GM21576 (cell line): ENCODE results near the gene NPM3.

Experiments
- ATAC-seq: cut with Tn5 transposase; IDR thresholded peaks from one replicate; pipeline ENCODE4 v1.9.1; 2021; ENCODE audit warnings: mild to moderate bottlenecking, moderate library complexity; ENCODE audit not compliant: unreplicated experiment

The NPM3 gene

GRCh38 chr10:101775273-101776160 is 7.7 kb downstream of the NPM3 start, which contains the start of gene FGF8:
FGF8 (minus strand) TSS chr10:101776114; CDS start chr10:101775900, 214 bp downstream.
- ATAC-seq, result no peak

DNA sequence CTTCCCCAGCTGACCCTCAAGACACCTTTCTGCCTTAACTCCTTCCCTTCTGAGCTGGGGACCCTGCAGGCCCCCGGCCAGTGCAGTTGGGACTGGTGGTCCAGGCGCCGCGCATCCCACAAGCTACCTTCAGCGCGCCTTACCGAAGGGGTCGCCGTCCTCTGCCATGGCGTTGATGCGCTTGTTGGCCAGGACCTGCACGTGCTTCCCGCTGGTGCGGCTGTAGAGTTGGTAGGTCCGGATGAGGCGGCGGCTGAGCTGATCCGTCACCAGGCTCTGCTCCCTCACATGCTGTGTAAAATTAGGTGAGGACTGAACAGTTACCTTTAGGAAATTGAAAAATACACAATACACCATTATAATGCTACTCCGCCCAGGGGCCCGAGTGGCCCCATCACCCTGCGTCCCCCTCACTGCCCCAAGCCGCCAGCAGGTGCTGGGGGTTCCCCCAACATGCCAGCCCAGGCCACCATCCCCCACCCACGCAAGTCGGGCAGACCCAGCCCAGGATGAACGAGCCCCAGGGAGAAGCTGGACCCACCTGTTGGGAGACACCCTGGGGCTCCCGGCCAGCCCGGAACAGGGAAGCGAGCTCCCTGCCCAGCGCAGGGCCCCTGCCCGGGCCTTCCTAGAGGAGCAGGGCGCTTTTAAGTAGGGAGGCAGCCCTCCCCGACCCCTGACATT is 8.5 kb downstream of the NPM3 start:
- ATAC-seq, result no peak

- no peak for ATAC-seq
Measured at GRCh38 chr10:101773923-101774588, 9.2 kb downstream of the NPM3 start.

DNA sequence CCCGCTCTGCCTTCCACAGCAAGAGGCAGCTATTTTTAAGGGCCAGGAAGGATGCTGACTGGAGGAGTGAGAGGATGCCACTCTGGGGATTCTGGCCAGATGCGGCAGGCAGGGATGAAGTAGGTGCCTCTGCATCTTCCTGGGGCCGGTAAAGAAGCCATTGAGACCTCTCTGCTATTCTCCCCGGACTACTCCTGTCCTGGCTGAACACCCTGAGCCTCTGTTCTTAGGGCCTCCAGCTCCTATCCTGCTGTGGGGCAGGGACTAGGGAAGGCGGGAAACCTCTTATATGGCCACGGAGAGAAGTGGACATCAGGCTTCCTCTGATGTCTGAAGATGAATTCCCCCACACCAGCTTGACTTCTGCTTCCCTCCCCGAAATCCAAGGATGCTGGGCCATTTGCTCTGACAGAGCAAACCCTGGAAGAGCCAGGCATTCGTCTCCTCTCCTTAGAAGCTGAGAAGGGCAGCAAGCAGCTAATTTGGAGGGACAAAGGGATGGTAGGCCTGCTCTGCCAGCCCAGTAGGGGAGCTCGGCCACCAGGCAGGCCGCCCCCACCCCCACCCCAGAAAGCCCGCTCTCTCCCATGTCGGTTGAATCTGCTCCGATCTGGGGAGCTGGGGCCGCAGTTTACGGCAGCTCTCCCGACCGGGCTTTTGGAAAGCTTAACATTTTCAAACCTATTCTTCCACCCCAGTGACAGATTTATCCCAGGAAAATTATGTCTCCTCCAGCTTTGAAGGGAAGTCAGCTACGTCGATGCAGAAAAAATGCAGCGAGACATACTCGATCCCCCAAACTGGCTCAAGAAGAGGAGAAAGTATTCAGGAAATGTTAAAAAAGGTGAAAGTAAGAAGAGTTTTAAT is 10.1 kb downstream of the NPM3 start:
- no peak for ATAC-seq

- no peak for ATAC-seq
Measured at GRCh38 chr10:101772017-101772894, 11.0 kb downstream of the NPM3 start.

GRCh38 chr10:101771380-101771779 is 11.9 kb downstream of the NPM3 start:
- ATAC-seq, result no peak

DNA sequence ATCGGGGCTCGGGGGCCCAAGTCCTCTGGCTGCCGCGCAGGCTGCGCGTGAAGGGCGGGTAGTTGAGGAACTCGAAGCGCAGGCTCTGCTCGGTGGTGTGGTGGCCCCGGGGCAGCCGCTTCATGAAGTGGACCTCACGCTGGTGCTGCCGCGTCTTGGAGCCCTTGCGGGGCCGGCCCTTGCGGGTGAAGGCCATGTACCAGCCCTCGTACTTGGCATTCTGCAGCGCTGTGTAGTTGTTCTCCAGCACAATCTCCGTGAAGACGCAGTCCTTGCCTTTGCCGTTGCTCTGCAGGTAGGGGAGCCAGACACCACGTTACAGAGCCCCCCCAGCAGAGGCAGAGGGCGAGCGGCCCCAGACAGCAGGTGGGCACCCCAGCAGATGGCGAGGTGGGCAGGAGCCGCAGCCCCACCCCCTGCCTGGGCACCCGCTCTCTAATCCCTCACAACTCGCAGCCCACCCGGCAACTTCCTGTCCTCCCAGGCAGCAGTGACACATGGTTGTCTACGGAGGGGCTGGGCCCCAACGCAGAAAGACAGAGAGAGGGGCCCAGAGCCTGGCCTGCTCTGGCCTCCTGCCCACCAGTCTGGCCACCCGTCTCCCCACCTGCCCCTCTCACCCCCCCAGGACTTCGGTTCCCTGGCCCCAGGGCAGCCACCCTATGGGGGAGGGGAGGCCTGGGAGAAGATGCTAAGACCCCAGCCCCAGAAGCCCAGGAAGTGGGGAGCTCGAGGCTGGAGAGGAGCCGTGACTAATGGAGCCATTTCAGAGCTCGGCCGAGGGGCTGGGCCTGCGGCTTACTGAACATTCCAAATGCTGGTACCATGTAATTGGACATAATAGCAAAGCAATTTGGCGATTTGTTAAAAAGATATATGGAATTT is 12.7 kb downstream of the NPM3 start:
- no peak for ATAC-seq

- no peak for ATAC-seq
Measured at GRCh38 chr10:101769541-101770180, 13.6 kb downstream of the NPM3 start.

DNA sequence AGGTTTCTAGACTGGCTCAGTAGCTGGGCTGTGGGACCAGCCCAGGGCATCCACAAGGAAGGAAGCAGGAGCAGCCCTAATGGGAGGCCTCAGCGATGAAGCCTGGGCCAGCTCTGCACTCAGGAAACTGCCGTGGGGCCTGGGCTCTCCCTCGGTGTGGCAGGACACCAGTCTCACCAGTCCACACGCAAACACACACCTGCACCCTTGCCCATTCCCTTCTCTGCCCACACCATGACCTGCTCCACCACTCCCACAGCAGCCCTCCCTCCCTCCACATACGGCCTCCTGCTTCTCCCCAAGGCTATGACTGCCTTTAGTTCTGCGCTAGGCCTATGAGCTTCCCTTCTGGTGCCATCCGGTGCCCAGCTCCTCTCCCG is 14.5 kb downstream of the NPM3 start:
- no peak for ATAC-seq

DNA sequence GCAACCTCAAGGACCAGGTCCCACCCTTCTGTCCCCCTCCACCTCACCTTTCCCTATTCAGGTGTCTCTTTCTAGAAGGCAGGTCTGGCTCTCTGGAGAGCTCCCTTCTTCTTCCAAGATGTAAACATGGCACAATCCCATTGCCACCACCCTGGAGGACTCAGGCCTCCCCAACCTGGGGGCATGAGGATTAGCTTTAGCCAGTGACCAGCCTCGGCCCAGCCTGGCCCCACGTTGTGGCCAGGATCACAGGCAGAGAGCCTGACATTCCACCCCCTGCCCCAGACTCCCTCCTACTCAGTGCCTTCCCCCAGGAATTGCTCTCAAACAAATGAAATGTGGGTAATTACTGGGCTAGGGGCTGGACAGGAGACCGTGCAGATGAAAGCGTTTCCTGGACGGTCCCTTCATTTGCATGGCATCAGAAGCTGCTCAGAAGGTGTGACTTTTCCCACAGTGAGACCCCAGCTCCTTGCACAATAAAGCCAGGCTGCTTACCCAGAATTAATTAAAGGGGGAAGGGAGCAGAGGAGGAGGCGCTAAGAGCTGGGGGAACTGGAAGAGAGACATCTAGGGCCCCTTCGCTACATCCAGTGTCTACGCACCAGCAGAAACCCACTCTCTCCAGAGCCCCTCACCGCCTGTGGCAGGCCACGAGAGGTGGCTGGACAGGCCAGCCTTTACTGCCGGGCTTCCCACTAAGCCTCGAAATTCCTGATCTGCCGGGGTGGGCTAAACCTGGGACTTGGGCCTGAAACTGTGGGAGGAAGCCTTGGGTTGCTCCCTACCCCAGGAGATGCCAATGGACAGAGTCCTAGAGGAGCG is 15.1 kb downstream of the NPM3 start:
- no peak for ATAC-seq

DNA sequence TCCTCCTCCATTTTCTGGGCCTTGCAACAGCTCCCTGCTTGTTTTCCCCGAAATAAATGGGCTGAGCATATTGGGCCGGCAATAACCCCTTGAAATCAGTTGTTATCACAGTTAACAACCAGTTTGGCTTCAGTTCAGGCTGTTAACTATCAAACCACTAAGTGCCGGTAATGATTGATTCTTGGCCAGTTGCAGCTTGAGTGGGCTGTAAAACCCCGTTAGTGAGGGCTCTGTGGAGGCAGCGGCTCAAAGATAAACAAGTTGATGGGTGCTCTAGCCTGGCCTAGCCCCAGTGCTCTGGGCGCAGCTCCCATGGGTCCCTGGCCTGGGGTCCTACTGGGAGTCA is 15.7 kb downstream of the NPM3 start:
- no peak for ATAC-seq

DNA sequence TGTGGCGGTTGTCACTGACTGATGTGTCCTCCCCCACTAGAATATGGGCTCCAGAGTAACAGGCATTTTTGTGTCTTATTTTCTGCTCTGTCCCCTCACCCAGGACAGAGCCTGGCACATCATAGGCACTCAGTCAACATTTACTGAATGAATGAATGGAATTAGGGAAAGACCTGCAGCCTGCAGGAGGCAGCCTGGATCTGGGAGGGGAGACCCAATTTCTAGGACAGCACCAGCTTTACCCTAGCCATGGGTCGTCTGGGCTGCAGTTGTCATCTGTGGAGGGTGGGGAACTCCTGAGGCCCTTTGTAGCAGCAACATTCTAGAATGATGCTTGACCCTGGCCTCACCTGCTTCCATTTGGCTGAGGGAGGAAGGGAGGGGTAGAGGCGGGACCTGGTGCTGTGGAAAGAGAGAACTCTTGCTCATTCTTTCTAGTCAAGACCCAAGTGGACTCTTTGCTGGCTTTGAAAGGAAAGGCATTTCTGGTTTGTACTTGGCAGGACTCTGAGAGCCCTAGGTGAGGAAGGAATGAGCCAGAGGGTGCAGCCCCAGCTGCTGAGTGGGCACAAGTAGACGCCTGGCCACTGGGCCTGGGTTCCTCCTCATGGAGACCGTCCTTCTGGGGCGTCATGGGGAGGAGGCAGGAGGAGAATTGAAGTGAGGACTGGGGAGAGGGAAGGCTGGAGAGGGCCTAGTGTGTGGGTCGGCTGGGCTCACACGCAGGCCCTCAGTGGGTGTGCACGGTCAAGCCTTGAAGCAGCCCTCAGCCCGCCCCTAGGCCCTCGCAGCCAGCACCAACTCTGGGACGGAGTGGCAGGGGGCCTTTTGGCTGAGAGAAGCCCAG is 16.3 kb downstream of the NPM3 start:
- ATAC-seq, result no peak

DNA sequence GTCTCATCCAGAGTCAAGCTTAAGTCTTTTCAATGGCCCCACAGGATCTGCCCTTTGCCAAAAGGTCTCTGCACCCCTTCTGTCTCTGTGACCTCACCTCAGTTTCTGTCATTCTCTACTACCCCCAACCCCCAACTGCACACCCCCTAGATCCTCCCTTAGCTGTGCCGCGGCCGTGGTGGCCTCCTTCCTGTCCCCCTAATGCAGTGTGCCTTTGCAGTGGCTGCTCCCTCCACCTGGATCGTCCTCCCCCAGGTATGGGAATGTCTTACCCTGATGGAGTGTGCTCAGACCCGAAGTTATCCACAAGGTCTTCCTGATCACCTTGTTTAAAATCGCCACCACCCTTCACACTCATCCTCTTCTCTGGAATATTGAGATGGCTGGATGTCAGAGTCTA is 16.9 kb downstream of the NPM3 start:
- ATAC-seq, result no peak

DNA sequence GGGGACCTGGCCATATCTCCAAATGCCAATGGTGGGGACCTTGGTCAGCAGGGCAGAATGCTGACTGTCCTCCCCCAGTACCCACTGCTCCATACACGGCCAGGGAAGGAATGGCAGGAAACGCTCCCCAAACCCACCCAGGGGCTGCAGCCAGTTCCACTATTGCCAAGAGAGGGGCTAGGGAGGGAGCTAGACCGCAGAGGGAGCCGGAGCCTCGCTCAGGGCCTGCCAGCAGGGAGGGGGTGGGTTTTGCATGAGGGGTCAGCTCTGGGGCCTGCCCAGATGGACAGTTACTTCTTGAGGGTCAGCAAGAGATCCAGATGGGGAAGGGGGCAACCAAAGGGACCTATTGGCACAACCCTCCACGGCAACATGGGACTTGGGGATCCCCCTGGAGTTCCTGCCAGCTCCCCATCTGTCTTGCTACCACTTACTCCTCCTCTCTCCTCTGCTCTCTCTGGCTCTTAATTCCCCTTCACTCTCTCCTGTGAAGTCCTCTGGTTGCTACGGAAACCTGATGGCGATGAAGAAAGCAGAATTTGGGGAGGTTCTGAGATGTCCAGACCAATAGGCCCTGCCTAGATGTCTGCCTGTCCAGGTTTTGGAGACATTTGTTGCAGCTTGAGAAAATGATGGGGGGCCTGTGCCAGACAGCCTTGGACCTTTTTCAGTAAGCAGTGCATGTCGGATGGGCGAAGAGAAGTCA is 20.0 kb downstream of the NPM3 start:
- ATAC-seq, result no peak

DNA sequence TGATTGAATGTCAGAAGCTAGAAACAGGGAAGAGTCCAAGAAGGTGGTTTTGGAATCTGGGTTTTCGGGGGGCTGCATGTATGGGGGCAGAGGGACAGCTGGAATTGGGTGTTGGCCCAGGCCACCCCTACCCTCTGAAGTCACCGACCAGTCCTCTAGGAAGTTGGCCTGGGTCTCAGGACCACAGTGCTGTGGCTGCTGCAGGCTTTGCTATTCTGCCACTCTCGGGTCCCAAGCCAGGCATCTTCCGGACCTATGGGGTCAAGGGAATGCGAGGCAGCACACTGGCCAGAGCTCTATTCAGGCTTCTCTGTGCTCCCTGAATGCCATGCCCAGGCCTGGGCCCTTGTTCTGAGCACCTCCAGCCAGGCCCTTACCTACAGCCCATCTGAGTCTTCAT is 20.5 kb downstream of the NPM3 start:
- ATAC-seq, result no peak

GRCh38 chr10:101761226-101761625 is 22.0 kb downstream of the NPM3 start:
- no peak for ATAC-seq
